Right lobe of liver (tissue), 4 donors: ENCODE measurements around the gene ACO1.

Experiments
- POLR2A ChIP-seq: fragments of 450-650 bp; IDR thresholded peaks from one replicate; pipeline ENCODE4 v1.6.1; 2017; ENCODE audit warnings: antibody characterized with exemption, mild to moderate bottlenecking
- TF ChIP-seq, protein P1 (sequence below), 4 donors: fragments of 200-600 bp in 3 of 4; fragments of 450-650 bp in 1 of 4; IDR thresholded peaks; one replicate each; pipeline versions ENCODE4 v1.5.1 to v1.8.0; 2016 to 2022; ENCODE audit warnings: antibody characterized with exemption in 4 of 4, mild to moderate bottlenecking in 2 of 4
- donor health status: DM: no; HTN: no; CAD: no.
- donor health status: DM: no; HTN: no; CAD: no.
- donor health status: DM: no; HTN: yes; CAD: no.

- TF ChIP-seq, protein P1, sequence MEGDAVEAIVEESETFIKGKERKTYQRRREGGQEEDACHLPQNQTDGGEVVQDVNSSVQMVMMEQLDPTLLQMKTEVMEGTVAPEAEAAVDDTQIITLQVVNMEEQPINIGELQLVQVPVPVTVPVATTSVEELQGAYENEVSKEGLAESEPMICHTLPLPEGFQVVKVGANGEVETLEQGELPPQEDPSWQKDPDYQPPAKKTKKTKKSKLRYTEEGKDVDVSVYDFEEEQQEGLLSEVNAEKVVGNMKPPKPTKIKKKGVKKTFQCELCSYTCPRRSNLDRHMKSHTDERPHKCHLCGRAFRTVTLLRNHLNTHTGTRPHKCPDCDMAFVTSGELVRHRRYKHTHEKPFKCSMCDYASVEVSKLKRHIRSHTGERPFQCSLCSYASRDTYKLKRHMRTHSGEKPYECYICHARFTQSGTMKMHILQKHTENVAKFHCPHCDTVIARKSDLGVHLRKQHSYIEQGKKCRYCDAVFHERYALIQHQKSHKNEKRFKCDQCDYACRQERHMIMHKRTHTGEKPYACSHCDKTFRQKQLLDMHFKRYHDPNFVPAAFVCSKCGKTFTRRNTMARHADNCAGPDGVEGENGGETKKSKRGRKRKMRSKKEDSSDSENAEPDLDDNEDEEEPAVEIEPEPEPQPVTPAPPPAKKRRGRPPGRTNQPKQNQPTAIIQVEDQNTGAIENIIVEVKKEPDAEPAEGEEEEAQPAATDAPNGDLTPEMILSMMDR (IDR thresholded peaks at IDR 0.05), result no peak
- TF ChIP-seq POLR2A, result no peak
Observed at GRCh38 chr9:32431196-32431595, 46.8 kb downstream of the ACO1 start.
